ENCODE results near the gene JCHAIN. TPM values are rescaled to one million over a fixed set of nuclear protein-coding genes. Genes with fewer than 3 reads are reported as not detected.

Gene JCHAIN
- total and polyA plus RNA-seq, 2 of the 8 experiments (the other 6 are each of a cell fraction or from before 2014, with no cell fraction given) = not detected

DNA sequence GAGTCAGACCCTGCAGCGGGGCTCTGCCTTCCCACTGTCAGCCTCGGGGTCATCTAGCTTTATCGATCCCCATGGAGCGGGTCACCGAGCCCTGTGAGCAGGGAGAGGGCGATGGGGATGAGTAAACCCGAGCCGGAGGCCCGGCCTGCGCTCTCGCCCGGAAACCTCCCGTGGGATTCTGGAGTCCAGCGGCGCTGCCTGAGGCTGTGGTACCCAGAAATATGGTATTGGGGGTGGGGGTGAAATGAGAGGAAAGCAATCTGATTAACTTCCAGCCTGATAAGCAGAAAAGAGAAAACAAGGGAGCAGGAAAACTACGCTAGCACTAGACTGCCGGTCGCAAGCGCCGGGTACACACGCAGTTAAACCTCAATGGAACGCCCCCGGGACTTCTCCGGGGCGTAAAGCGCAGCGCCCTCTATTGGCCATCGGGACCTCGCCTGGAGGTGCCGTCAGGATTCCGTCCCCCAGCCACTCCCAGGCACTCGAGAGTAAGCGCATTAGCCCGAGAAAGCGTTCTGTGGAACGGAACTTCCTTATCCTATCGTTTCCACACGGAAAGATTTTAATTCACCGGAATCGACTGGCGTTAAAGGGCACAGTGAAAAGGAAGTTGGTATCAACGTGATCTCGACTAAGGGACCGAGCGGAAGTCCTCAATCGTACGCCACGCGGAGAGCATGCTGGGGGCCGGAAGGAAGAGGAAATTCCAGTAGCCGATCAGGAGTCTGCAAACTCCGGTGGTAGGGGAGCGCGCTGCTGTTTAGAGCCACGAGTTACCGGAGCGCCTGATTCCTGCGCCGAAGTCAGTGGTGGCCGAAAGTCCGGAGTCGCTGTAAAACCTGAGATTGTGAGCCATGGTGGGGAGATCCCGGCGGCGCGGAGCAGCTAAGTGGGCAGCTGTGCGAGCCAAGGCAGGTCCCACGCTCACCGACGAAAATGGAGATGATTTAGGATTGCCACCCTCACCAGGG lies 21.8 kb upstream of the JCHAIN start, which contains the start of gene UTP3 (continued):
- peak; percentile 58; the same call in 1 of the 2 replicates for TF ChIP-seq CREB1 (IDR thresholded peaks at IDR 0.05)
- no peak for TF ChIP-seq ZNF274 (IDR thresholded peaks at IDR 0.05; ENCODE audit: borderline replicate concordance, extremely low read depth, low read length)
- TF ChIP-seq SIX5 (IDR thresholded peaks at IDR 0.05; ENCODE audit: low read depth, low read length) = 0 out of 2 replicates have a peak, but pooled peaks have one; percentile 6
- peak; percentile 38; the same call in 1 of the 2 replicates for TF ChIP-seq KDM5A (IDR thresholded peaks at IDR 0.05; ENCODE audit: low read length)
- peak; percentile 85 for TF ChIP-seq TBP (IDR thresholded peaks at IDR 0.05; ENCODE audit: low read depth, low read length)
- TF ChIP-seq BCL11A (IDR thresholded peaks at IDR 0.05; ENCODE audit: low read depth in 2 of 2, low read length in 2 of 2) = no peak
- TF ChIP-seq, protein P1, sequence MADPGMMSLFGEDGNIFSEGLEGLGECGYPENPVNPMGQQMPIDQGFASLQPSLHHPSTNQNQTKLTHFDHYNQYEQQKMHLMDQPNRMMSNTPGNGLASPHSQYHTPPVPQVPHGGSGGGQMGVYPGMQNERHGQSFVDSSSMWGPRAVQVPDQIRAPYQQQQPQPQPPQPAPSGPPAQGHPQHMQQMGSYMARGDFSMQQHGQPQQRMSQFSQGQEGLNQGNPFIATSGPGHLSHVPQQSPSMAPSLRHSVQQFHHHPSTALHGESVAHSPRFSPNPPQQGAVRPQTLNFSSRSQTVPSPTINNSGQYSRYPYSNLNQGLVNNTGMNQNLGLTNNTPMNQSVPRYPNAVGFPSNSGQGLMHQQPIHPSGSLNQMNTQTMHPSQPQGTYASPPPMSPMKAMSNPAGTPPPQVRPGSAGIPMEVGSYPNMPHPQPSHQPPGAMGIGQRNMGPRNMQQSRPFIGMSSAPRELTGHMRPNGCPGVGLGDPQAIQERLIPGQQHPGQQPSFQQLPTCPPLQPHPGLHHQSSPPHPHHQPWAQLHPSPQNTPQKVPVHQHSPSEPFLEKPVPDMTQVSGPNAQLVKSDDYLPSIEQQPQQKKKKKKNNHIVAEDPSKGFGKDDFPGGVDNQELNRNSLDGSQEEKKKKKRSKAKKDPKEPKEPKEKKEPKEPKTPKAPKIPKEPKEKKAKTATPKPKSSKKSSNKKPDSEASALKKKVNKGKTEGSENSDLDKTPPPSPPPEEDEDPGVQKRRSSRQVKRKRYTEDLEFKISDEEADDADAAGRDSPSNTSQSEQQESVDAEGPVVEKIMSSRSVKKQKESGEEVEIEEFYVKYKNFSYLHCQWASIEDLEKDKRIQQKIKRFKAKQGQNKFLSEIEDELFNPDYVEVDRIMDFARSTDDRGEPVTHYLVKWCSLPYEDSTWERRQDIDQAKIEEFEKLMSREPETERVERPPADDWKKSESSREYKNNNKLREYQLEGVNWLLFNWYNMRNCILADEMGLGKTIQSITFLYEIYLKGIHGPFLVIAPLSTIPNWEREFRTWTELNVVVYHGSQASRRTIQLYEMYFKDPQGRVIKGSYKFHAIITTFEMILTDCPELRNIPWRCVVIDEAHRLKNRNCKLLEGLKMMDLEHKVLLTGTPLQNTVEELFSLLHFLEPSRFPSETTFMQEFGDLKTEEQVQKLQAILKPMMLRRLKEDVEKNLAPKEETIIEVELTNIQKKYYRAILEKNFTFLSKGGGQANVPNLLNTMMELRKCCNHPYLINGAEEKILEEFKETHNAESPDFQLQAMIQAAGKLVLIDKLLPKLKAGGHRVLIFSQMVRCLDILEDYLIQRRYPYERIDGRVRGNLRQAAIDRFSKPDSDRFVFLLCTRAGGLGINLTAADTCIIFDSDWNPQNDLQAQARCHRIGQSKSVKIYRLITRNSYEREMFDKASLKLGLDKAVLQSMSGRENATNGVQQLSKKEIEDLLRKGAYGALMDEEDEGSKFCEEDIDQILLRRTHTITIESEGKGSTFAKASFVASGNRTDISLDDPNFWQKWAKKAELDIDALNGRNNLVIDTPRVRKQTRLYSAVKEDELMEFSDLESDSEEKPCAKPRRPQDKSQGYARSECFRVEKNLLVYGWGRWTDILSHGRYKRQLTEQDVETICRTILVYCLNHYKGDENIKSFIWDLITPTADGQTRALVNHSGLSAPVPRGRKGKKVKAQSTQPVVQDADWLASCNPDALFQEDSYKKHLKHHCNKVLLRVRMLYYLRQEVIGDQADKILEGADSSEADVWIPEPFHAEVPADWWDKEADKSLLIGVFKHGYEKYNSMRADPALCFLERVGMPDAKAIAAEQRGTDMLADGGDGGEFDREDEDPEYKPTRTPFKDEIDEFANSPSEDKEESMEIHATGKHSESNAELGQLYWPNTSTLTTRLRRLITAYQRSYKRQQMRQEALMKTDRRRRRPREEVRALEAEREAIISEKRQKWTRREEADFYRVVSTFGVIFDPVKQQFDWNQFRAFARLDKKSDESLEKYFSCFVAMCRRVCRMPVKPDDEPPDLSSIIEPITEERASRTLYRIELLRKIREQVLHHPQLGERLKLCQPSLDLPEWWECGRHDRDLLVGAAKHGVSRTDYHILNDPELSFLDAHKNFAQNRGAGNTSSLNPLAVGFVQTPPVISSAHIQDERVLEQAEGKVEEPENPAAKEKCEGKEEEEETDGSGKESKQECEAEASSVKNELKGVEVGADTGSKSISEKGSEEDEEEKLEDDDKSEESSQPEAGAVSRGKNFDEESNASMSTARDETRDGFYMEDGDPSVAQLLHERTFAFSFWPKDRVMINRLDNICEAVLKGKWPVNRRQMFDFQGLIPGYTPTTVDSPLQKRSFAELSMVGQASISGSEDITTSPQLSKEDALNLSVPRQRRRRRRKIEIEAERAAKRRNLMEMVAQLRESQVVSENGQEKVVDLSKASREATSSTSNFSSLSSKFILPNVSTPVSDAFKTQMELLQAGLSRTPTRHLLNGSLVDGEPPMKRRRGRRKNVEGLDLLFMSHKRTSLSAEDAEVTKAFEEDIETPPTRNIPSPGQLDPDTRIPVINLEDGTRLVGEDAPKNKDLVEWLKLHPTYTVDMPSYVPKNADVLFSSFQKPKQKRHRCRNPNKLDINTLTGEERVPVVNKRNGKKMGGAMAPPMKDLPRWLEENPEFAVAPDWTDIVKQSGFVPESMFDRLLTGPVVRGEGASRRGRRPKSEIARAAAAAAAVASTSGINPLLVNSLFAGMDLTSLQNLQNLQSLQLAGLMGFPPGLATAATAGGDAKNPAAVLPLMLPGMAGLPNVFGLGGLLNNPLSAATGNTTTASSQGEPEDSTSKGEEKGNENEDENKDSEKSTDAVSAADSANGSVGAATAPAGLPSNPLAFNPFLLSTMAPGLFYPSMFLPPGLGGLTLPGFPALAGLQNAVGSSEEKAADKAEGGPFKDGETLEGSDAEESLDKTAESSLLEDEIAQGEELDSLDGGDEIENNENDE (IDR thresholded peaks at IDR 0.05; ENCODE audit: insufficient replicate concordance, low read length) = no peak
- TF ChIP-seq CEBPB (IDR thresholded peaks at IDR 0.05; ENCODE audit: low read depth, low read length) = no peak
- no peak for TF ChIP-seq SUZ12 (IDR thresholded peaks at IDR 0.05; ENCODE audit: low read length)
- no peak for TF ChIP-seq NRF1 (IDR thresholded peaks at IDR 0.05; ENCODE audit: low read depth, low read length)

Data from H1 (cell line).